Activated CD4-positive, alpha-beta T cell treated with anti-CD3 and anti-CD28 coated beads for 48 hours (primary cell): Measurements from ENCODE around the gene MTUS2.
A peak's percentile ranks its signal among the peaks of the same experiment; 100 is the strongest.
"Not testable (repeated sequence)": the region's sequence is repeated elsewhere in the genome, so short reads cannot be mapped to it uniquely, and the experiment has no call there.

Source experiments
- DNase-seq: peaks from one replicate; pipeline ENCODE4 v3.0.0-alpha.2; 2020

MTUS2 gene

GRCh38 chr13:29339386-29340272 is 519.5 kb downstream of the MTUS2 start:
- DNase-seq = no peak

DNA sequence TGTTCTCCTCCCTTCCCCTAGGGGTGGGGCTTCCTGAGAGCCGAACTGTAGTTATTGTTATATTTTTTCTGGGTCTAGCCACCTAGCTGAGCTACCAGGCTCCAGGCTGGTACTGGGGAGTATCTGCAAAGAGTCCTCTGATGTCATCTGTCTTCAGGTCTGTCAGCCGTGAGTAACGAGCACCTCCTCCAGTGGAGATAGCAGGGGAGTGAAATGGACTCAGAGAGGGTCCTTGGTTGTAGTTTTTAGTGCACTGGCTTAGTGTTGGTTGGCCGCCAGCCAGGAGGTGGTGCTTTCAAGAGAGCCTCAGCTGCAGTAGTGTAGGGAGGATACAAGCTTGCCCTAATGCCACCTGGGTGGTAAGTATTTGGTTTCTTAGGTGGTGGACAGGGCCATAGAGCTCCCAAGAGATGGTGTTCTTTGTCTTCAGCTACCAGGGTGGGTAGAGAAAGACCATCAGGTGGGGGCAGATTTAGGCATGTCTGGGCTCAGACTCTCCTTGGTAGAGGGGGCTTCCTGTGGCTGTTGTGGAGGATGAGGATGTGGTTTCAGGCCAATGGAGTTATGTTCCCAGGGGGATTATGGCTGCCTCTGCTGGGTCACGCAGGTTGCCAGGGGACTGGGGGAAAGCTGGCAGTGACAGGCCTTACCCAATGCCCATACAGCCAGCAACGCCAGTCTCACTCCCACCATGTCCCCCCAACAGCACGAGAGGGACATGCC is 525.9 kb downstream of the MTUS2 start:
- not testable (repeated sequence) for DNase-seq

GRCh38 chr13:29355029-29355428 is 534.9 kb downstream of the MTUS2 start:
- no peak for DNase-seq

DNA sequence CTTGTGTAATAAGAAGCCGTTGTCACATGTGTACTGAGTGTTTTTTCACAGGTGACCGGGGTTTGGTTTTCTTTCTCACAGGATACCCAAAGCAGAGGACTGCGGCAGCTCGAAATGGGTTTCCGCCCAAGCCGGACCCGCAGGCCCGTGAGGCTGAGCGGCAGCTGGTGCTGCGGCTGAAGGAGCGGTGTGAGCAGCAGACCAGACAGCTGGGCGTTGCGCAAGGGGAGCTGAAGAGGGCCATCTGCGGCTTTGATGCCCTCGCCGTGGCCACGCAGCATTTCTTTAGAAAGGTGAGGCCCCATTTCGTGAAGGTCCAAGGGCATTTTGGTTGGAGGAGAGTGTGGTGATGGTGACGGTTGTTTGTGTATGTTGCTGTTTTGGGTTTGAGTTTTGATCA is 539.0 kb downstream of the MTUS2 start:
- DNase-seq = no peak

- DNase-seq = no peak
These were observed 541.6 kb downstream of the MTUS2 start for GRCh38 chr13:29361716-29362115.

DNA sequence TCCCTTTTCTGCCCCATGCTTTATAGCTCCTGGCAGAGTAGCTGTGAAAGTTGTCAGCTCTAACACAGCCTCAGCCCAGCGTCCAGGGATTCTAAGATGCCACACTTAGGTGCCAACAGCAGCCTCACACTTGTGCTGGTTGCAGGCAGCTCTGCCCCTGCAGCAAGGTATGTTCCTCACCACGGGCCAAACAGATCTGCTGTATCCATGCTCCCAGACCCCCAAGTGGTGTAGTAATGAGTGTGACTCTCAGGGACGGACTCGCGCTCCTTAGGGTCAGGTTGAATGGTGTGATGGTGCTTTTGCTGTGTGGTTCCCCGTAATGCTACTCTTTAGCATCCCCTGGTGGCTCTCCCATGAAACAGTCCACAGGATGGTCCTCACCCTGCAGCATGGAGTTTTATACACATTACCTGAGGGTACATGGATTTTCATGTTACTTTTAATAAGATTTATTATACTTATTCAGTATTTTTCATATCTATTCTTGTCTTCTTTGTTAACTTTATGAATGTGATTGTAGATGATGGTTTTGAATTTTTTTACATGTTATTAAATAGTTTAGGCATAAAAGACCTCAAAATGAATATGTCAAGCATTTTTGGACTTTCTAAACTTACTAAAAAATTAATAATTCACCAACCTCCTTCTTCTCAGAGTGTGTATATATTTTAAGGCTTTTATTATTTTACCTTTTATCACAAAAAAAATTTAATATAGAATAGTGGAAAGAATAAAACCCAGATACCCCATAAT is 542.9 kb downstream of the MTUS2 start:
- DNase-seq = peak; percentile 45

- DNase-seq = no peak
These were observed 549.1 kb downstream of the MTUS2 start for GRCh38 chr13:29369060-29369743.

DNA sequence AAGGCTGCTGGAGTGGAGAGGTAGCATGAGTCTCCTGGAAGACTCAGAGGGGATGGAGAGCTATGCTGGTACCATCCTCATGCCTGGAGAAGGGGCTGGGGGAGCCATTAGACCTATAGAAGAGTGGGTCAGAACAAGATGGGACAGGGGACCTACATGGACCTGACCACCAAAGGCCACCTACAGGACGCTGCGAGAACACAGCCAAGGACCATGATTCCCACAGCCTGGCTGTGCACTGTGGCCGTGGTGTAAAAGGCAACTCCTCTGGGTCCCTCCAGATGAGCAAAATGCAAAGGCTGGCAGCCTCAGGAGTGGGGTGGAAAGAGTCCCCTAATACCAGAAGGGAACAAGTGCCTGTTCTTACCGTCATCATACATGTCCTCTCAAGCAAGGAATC is 559.1 kb downstream of the MTUS2 start:
- DNase-seq = no peak

DNA sequence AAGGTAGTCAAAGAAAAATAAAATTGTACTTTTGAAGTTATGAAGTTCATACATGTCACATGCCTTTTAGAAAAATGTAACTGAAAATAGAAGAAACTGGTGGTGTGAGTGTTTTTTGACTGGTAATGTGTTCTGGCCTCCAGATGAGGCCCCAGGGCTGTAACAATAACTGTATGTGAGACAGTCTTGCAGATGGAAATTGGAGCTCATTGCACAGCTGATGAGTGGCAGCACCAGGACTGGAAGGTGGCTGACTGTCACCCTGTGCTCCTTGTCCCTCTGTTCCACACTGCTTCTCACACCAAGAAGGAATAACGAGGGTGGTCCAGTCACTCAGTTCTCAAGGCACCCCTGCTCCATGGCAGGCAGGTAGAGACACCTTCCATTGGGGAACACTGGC is 559.7 kb downstream of the MTUS2 start:
- DNase-seq = no peak

GRCh38 chr13:29382021-29382420 is 561.9 kb downstream of the MTUS2 start:
- no peak for DNase-seq

DNA sequence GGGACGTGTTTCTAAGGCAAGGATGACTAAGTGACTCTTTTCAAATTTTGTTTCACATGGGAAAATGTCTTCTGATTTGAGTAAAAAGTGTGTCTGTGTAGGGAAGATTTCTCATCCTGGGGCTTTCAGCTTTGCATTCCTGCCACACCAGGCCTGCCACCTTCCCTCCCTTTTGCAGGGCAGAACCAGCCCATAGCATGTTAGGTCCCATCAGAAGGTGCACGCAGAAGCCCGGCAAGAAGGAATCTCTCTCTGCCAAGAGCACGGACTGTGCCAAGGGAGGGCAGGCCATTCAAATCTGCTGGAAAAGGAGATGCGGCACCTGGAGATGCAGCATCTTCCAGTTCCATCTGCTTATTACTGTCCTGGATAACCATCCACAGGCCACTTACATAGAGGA is 563.3 kb downstream of the MTUS2 start:
- DNase-seq = no peak

- no peak for DNase-seq
These were observed 564.3 kb downstream of the MTUS2 start for GRCh38 chr13:29384466-29384865.

DNA sequence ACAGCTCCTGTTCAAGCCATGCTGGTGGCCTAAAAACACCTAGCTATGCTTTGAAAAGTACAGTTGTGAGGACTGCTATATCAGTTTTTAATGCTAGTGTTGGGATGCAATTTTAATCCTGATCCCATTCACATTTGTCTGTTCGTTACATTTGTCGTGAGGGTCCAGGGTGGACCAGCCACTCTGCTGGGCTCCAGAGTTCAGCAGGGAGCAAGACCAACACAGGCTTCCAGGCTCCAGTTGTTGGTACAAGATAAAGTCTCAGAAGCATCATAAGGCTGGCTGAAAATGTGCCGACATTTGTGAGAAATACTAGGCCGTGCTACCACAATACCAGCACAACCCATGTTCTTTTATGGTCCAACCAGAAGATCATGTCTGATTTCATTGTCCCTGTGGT is 564.7 kb downstream of the MTUS2 start:
- DNase-seq = no peak

DNA sequence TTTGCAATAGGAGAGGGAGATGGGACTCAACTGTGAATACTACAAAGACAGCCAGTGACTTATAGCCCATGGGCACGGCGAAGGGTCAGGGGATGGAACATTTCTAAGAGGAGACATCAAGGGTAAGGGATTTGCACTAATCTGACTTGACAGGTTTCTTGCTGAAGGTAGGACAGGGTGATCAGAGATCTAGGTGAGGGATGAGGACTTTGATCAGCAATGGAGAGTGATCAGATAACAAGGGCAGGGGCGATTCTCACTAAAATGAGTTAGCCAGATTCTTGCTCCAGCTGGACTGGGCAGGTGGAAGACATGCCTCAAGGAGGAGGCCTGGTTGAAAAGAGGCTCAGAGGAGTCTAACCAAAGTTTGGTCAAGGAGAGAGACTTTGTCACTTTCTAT is 566.1 kb downstream of the MTUS2 start:
- DNase-seq = no peak

- not testable (repeated sequence) for DNase-seq
These were observed 570.5 kb downstream of the MTUS2 start for GRCh38 chr13:29390598-29390997.

DNA sequence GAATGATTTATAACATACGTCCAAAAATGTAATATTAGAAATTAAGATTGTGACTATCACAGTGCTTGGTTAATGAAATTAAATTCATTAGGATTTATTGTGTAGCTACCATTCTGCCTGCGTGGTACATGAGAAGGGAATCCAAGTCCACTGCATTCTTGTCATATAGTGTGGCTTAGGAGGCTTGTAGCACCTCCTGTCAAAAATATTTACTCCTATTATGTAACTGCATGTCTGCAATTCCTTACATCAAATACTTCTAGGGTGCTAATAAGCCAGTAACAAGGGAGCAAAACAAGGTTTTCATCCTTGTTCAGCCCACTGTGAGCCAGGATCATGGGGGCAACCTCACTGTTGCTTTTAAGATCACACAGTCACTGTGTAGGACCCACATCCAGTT is 576.3 kb downstream of the MTUS2 start:
- no peak for DNase-seq

DNA sequence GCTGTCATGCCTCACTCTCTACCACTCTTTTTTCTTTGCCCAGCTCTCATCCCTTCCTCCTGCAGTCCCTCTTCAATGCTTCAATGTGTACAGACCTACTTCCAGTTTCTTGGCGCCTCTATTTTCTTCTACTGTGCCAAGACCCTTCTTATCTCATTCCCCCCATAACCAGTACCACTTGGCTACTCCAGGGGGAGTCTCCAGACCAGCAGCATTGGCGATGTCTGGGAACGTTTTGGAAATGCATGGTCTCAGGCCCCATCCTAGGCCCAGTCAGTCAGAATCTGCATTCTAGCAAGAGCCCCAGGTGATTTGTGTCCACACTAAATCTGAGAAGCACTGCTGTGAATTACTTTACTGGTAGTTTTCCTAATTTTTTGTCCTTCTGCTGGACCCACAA is 577.1 kb downstream of the MTUS2 start:
- DNase-seq = no peak

DNA sequence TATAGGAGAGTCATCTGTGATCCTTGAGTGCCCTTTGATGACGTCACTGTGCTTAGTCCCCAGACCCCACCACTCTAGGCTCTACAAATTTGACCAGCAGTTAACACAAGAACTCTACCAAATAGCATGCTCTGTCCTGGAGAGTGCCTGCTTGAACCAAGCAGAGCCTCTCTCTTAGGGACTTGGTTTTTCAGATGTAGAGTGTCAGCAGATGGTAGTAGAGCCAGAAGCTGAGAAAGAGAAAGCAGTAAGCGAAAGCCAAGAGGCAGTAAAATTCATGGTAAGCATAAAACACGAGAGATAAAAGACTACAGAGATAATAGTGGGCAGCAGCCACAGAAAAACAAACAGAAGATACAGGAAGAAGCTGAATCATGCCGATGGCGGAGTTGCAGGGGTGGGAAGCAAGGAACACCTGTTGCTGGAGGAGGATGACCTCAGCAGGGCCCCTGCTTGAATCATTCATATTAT is 582.1 kb downstream of the MTUS2 start:
- DNase-seq = no peak

- no peak for DNase-seq
These were observed 585.3 kb downstream of the MTUS2 start for GRCh38 chr13:29405401-29405800.

- DNase-seq = no peak
These were observed 591.3 kb downstream of the MTUS2 start for GRCh38 chr13:29411481-29411880.

- no peak for DNase-seq
These were observed 597.9 kb downstream of the MTUS2 start for GRCh38 chr13:29418026-29418425.

- no peak for DNase-seq
These were observed 601.0 kb downstream of the MTUS2 start for GRCh38 chr13:29421118-29421517.

DNA sequence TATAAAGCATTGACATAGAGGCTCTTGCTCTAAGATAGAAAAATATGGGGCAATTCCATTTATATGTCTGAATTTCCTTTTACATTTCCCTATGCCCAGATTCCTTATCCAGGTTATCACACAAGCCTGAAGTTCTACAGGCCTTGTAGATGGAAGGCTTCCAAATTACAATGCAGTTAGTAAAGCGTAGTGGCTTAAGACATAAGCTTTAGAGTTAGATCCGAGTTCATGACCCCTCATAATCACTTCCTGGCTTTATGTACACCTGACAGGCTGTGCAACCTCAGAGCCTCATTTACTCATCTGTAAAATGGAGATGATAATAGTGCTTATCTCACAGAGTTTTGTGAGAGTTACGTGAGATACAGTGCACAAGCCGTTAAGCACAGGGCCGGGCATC is 601.9 kb downstream of the MTUS2 start:
- no peak for DNase-seq
